ENCODE data around the gene CAMK2B.

Gene CAMK2B

GRCh38 chr7:44186736-44187135, 138.7 kb downstream of the CAMK2B start:
- H3K4me1 ChIP-seq (ENCODE audit: control extremely low read depth in 1 of 4, control insufficient read depth in 4 of 4, insufficient read depth in 4 of 4, low read length in 3 of 4): no peaks in the 10 kb centered on the region
- peaks cover 0 to 2% (median 0%) of the 10 kb centered on the region in 5 experiments for H3K27me3 ChIP-seq (replicated peaks in 2 of 5; ENCODE audit: control insufficient read depth in 4 of 5, insufficient read depth in 5 of 5, low read length in 4 of 5)
- ChIA-PET POLR2A (no interaction called here), CTCF (no interaction called here)
- no peaks in the 10 kb centered on the region for H3K36me3 ChIP-seq (ENCODE audit: control insufficient read depth in 4 of 4, insufficient read depth in 4 of 4, low read length in 3 of 4)
- DNase-seq: no peak
- peaks cover 0 to 8% (median 7%) of the 10 kb centered on the region in 5 experiments for H3K9me3 ChIP-seq (ENCODE audit: control extremely low read depth in 1 of 5, control insufficient read depth in 4 of 5, insufficient read depth in 2 of 5, low read depth in 1 of 5, low read length in 4 of 5)
- no peak overlapping the region for H3K4me3 ChIP-seq (ENCODE audit: control insufficient read depth in 1 of 7, extremely low read depth in 1 of 7, insufficient read depth in 4 of 7, low read depth in 2 of 7, low read length in 6 of 7)
- H3K27ac ChIP-seq (ENCODE audit: insufficient read depth in 1 of 2, low read depth in 1 of 2, low read length in 2 of 2, poor library complexity in 1 of 2, severe bottlenecking in 2 of 2): no peak overlapping the region
- WGBS (ENCODE audit: insufficient coverage): 93% methylated on average over 2 of the region's 5 CpGs

GRCh38 chr7:44185729-44186128, 139.7 kb downstream of the CAMK2B start:
- no peak overlapping the region for H3K27ac ChIP-seq (ENCODE audit: insufficient read depth in 1 of 2, low read depth in 1 of 2, low read length in 2 of 2, poor library complexity in 1 of 2, severe bottlenecking in 2 of 2)
- peaks cover 0 to 4% (median 0%) of the 10 kb centered on the region in 5 experiments for H3K27me3 ChIP-seq (replicated peaks in 2 of 5; ENCODE audit: control insufficient read depth in 4 of 5, insufficient read depth in 5 of 5, low read length in 4 of 5)
- POLR2A ChIA-PET: no interaction called here
- peaks cover 0 to 8% (median 7%) of the 10 kb centered on the region in 5 experiments for H3K9me3 ChIP-seq (ENCODE audit: control extremely low read depth in 1 of 5, control insufficient read depth in 4 of 5, insufficient read depth in 2 of 5, low read depth in 1 of 5, low read length in 4 of 5)
- DNase-seq: no peak
- WGBS (ENCODE audit: insufficient coverage): 91% methylated on average over 4 of the region's 5 CpGs
- H3K36me3 ChIP-seq (ENCODE audit: control insufficient read depth in 4 of 4, insufficient read depth in 4 of 4, low read length in 3 of 4): no peaks in the 10 kb centered on the region
- H3K4me3 ChIP-seq (ENCODE audit: control insufficient read depth in 1 of 7, extremely low read depth in 1 of 7, insufficient read depth in 4 of 7, low read depth in 2 of 7, low read length in 6 of 7): no peak overlapping the region
- CTCF ChIA-PET: no interaction called here
- H3K4me1 ChIP-seq (ENCODE audit: control extremely low read depth in 1 of 4, control insufficient read depth in 4 of 4, insufficient read depth in 4 of 4, low read length in 3 of 4): no peaks in the 10 kb centered on the region

DNA sequence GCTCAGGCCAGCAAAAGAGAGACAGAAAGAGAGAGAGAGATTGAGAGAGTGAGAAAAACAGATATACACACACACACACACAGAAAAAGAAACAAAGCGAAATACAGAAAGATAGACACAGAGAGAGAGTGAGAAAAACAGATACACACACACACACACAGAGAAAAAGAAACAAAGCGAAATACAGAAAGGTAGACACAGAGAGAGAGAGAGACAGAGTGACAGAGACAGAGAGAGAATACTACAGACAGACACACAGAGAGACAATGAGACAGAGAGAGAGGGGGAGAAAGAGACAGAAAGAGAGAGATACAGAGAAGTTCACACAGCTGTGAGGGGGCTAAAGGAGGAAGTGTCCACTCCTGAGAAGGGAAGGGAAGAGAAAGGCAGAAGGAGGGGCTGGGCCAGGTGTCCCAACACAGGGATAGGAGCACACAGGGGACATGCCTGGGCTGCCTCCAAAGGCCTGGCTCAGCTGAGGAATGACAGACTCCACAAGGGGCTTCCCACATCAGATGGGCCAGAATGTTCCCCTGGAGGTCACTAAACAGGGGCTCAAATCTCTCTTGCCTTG, 140.4 kb downstream of the CAMK2B start:
- no peak for DNase-seq
- POLR2A ChIA-PET: no interaction called here
- Histone ChIP-seq H3K36me3 (ENCODE audit: control insufficient read depth in 4 of 4, insufficient read depth in 4 of 4, low read length in 3 of 4) (no peaks in the 10 kb centered on the region), H3K4me3 (ENCODE audit: control insufficient read depth in 1 of 7, extremely low read depth in 1 of 7, insufficient read depth in 4 of 7, low read depth in 2 of 7, low read length in 6 of 7) (no peak overlapping the region), H3K27ac (ENCODE audit: insufficient read depth in 1 of 2, low read depth in 1 of 2, low read length in 2 of 2, poor library complexity in 1 of 2, severe bottlenecking in 2 of 2) (no peak overlapping the region), H3K9me3 (ENCODE audit: control extremely low read depth in 1 of 5, control insufficient read depth in 4 of 5, insufficient read depth in 2 of 5, low read depth in 1 of 5, low read length in 4 of 5) (peaks cover 0 to 8% (median 7%) of the 10 kb centered on the region in 5 experiments), H3K4me1 (ENCODE audit: control extremely low read depth in 1 of 4, control insufficient read depth in 4 of 4, insufficient read depth in 4 of 4, low read length in 3 of 4) (no peaks in the 10 kb centered on the region), H3K27me3 (replicated peaks in 2 of 5; ENCODE audit: control insufficient read depth in 4 of 5, insufficient read depth in 5 of 5, low read length in 4 of 5) (peaks cover 0 to 4% (median 0%) of the 10 kb centered on the region in 5 experiments)
- CTCF ChIA-PET: no interaction called here
- no CpG with 5 or more reads among the region's 2 CpGs for WGBS (ENCODE audit: insufficient coverage)

DNA sequence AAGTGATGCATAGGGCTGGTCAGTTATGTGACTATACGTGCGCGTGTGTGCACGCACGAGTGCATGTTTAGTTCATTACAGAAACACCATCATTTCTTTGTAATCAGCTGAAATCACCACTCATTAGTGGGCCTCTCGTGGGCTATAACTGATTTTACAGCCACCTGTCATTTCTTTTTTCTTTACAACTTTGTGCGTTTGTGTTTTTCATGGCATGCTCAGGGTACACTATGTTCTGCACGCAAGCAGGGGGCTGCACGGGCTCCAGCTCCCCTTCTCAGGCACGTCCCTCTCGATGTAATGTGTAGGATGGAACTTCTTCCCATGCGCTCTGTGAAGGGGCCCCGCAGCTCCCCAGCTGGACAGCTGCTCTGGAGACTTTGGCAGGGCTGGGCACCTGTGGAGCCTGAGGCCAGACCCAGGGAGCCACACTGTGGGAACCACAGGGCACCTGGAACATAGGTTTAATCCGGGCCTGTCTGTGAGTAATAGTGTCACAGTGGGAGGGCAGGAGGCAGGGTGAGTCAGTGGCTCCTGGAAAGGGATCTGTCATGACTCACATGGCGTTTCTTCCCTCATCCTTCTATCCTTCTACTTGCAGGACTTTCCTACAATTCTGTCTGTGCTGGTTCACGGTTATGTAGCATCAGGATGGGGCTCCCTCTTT, 141.1 kb downstream of the CAMK2B start:
- Histone ChIP-seq H3K9me3 (ENCODE audit: control extremely low read depth in 1 of 5, control insufficient read depth in 4 of 5, insufficient read depth in 2 of 5, low read depth in 1 of 5, low read length in 4 of 5) (peaks cover 0 to 8% (median 7%) of the 10 kb centered on the region in 5 experiments), H3K4me3 (ENCODE audit: control insufficient read depth in 1 of 7, extremely low read depth in 1 of 7, insufficient read depth in 4 of 7, low read depth in 2 of 7, low read length in 6 of 7) (no peak overlapping the region), H3K36me3 (ENCODE audit: control insufficient read depth in 4 of 4, insufficient read depth in 4 of 4, low read length in 3 of 4) (no peaks in the 10 kb centered on the region), H3K4me1 (ENCODE audit: control extremely low read depth in 1 of 4, control insufficient read depth in 4 of 4, insufficient read depth in 4 of 4, low read length in 3 of 4) (no peaks in the 10 kb centered on the region), H3K27ac (ENCODE audit: insufficient read depth in 1 of 2, low read depth in 1 of 2, low read length in 2 of 2, poor library complexity in 1 of 2, severe bottlenecking in 2 of 2) (no peak overlapping the region), H3K27me3 (replicated peaks in 2 of 5; ENCODE audit: control insufficient read depth in 4 of 5, insufficient read depth in 5 of 5, low read length in 4 of 5) (peaks cover 0 to 4% (median 0%) of the 10 kb centered on the region in 5 experiments)
- CTCF ChIA-PET: no interaction called here
- POLR2A ChIA-PET: no interaction called here
- no peak for DNase-seq
- WGBS (ENCODE audit: insufficient coverage): 94% methylated on average over 12 of the region's 16 CpGs

DNA sequence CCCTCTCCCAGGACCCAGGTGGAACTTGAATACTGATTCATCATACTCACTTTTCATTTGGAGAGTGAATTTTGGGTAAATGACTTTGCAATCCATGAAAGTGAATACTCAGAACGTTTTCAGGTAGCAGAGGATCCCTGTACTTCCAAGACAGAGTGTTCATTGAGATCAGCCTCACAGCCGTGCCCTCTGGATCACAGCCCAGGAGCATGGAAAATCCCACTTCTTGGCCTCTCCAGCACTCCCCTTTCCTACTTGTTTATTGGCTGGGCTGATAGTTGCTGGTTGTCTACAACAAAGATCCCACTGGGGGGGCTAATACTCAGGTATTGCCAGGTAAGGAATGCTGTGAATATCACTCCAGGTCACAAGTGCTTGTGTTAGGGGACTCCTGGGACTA, 142.0 kb downstream of the CAMK2B start:
- WGBS (ENCODE audit: insufficient coverage): 85% methylated on average over 2 of the region's 2 CpGs
- no peak for DNase-seq
- Histone ChIP-seq H3K36me3 (ENCODE audit: control insufficient read depth in 4 of 4, insufficient read depth in 4 of 4, low read length in 3 of 4) (no peaks in the 10 kb centered on the region), H3K4me3 (ENCODE audit: control insufficient read depth in 1 of 7, extremely low read depth in 1 of 7, insufficient read depth in 4 of 7, low read depth in 2 of 7, low read length in 6 of 7) (no peak overlapping the region), H3K27ac (ENCODE audit: insufficient read depth in 1 of 2, low read depth in 1 of 2, low read length in 2 of 2, poor library complexity in 1 of 2, severe bottlenecking in 2 of 2) (no peak overlapping the region), H3K9me3 (ENCODE audit: control extremely low read depth in 1 of 5, control insufficient read depth in 4 of 5, insufficient read depth in 2 of 5, low read depth in 1 of 5, low read length in 4 of 5) (peaks cover 0 to 8% (median 7%) of the 10 kb centered on the region in 5 experiments), H3K4me1 (ENCODE audit: control extremely low read depth in 1 of 4, control insufficient read depth in 4 of 4, insufficient read depth in 4 of 4, low read length in 3 of 4) (no peaks in the 10 kb centered on the region), H3K27me3 (replicated peaks in 2 of 5; ENCODE audit: control insufficient read depth in 4 of 5, insufficient read depth in 5 of 5, low read length in 4 of 5) (peaks cover 0 to 2% (median 0%) of the 10 kb centered on the region in 5 experiments)
- POLR2A ChIA-PET: no interaction called here
- CTCF ChIA-PET: no interaction called here

DNA sequence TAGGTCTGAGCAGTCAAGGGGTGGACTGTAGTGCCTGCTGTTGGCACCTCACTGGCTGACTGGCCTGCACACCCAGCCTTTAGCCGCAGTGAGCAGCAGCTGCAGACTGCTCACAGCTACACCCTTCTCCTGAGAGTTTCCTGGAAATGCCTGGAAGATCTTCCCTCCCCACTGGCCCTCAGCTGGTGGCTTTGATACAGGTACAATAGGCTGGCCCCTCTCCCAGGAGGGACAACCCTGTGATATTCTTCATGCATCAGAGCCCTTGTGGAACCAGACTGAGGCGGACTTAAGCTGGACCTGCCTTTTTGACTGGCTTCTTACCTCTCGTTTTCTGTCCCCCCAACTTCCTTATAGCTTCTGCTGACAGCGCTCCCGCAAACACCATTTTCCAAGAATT, 142.6 kb downstream of the CAMK2B start:
- H3K9me3 ChIP-seq (ENCODE audit: control extremely low read depth in 1 of 5, control insufficient read depth in 4 of 5, insufficient read depth in 2 of 5, low read depth in 1 of 5, low read length in 4 of 5): peaks cover 0 to 8% (median 7%) of the 10 kb centered on the region in 5 experiments
- ChIA-PET POLR2A (no interaction called here), CTCF (no interaction called here)
- no peaks in the 10 kb centered on the region for H3K36me3 ChIP-seq (ENCODE audit: control insufficient read depth in 4 of 4, insufficient read depth in 4 of 4, low read length in 3 of 4)
- no peak overlapping the region for H3K27ac ChIP-seq (ENCODE audit: insufficient read depth in 1 of 2, low read depth in 1 of 2, low read length in 2 of 2, poor library complexity in 1 of 2, severe bottlenecking in 2 of 2)
- no peaks in the 10 kb centered on the region for H3K4me1 ChIP-seq (ENCODE audit: control extremely low read depth in 1 of 4, control insufficient read depth in 4 of 4, insufficient read depth in 4 of 4, low read length in 3 of 4)
- no peak for DNase-seq
- H3K27me3 ChIP-seq (replicated peaks in 2 of 5; ENCODE audit: control insufficient read depth in 4 of 5, insufficient read depth in 5 of 5, low read length in 4 of 5): peaks cover 0 to 2% (median 0%) of the 10 kb centered on the region in 5 experiments
- WGBS (ENCODE audit: insufficient coverage): 89% methylated on average over 5 of the region's 5 CpGs
- H3K4me3 ChIP-seq (ENCODE audit: control insufficient read depth in 1 of 7, extremely low read depth in 1 of 7, insufficient read depth in 4 of 7, low read depth in 2 of 7, low read length in 6 of 7): no peak overlapping the region

DNA sequence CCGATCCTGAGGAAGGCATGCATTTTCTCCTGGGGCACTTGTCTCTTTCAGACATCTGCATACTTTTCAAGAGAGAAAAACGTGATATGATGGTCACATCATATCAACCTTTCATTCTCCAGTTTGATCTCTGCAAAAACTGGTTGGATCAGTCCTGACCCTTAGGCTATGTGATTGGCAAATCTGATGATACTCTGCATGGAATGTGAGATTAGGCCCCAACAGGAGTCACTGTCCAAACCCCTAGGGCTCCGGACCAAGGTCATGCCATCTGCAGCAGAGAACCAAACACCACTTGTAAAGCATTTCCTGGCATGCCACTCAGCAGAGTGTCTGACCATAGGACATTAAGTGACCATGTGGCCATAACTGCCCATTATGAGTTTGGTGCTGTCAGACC, 144.8 kb downstream of the CAMK2B start:
- Histone ChIP-seq H3K4me3 (ENCODE audit: control insufficient read depth in 1 of 7, extremely low read depth in 1 of 7, insufficient read depth in 4 of 7, low read depth in 2 of 7, low read length in 6 of 7) (no peak overlapping the region), H3K27ac (ENCODE audit: insufficient read depth in 1 of 2, low read depth in 1 of 2, low read length in 2 of 2, poor library complexity in 1 of 2, severe bottlenecking in 2 of 2) (no peak overlapping the region), H3K36me3 (ENCODE audit: control insufficient read depth in 4 of 4, insufficient read depth in 4 of 4, low read length in 3 of 4) (no peaks in the 10 kb centered on the region), H3K9me3 (ENCODE audit: control extremely low read depth in 1 of 5, control insufficient read depth in 4 of 5, insufficient read depth in 2 of 5, low read depth in 1 of 5, low read length in 4 of 5) (peaks cover 0 to 8% (median 7%) of the 10 kb centered on the region in 5 experiments), H3K27me3 (replicated peaks in 2 of 5; ENCODE audit: control insufficient read depth in 4 of 5, insufficient read depth in 5 of 5, low read length in 4 of 5) (peaks cover 0 to 2% (median 0%) of the 10 kb centered on the region in 5 experiments), H3K4me1 (ENCODE audit: control extremely low read depth in 1 of 4, control insufficient read depth in 4 of 4, insufficient read depth in 4 of 4, low read length in 3 of 4) (no peaks in the 10 kb centered on the region)
- ChIA-PET CTCF (no interaction called here), POLR2A (no interaction called here)
- DNase-seq: no peak
- 80% methylated on average over 2 of the region's 3 CpGs for WGBS (ENCODE audit: insufficient coverage)
